ENCODE results near the gene ZXDC. TPM values are rescaled to one million over a fixed set of nuclear protein-coding genes. Genes with fewer than 3 reads are reported as not detected.

The ZXDC gene
- total RNA-seq, 1 experiment from 2014 or later = 61.1 TPM

- POLR2A ChIA-PET (ENCODE audit: low non-redundant PET) = no interaction called here
Observed at GRCh38 chr3:126456766-126457388, 18.8 kb downstream of the ZXDC start.

GRCh38 chr3:126456211-126456610, 19.5 kb downstream of the ZXDC start:
- ChIA-PET POLR2A (ENCODE audit: low non-redundant PET) (no interaction called here), CTCF (no interaction called here)
- no TSS peak for BruUV-seq (replicated peaks)
- DNase-seq (ENCODE audit: low spot score) = no peak
- no peaks in the 10 kb centered on the region for H3K9me3 ChIP-seq (ENCODE audit: low read depth, low read length, poor library complexity, severe bottlenecking)
- no peak overlapping the region for H3K4me3 ChIP-seq (ENCODE audit: low read depth, low read length, poor library complexity, severe bottlenecking)
- intact Hi-C loops (cut with micrococcal nuclease; ENCODE audit: unreplicated experiment) = no loop called here
- TF ChIP-seq CTCF (conservative IDR thresholded peaks at IDR 0.05; ENCODE audit: low read depth, low read length) (no peak), EZH2 (IDR thresholded peaks at IDR 0.05; ENCODE audit: borderline replicate concordance, low read depth, low read length, poor library complexity, severe bottlenecking) (no peak)
- peak overlapping the region; percentile 33 for H3K27ac ChIP-seq (ENCODE audit: low read depth, low read length, poor library complexity, severe bottlenecking)
- H3K4me1 ChIP-seq (ENCODE audit: insufficient read depth, low read length, poor library complexity, severe bottlenecking) = no peaks in the 10 kb centered on the region
- peaks cover 88% of the 10 kb centered on the region for H3K36me3 ChIP-seq (ENCODE audit: insufficient read depth, low read length, poor library complexity, severe bottlenecking)
- H3K27me3 ChIP-seq (replicated peaks; ENCODE audit: insufficient read depth, low read depth, low read length, poor library complexity) = no peaks in the 10 kb centered on the region

More at GRCh38 chr3:126456766-126457388, 18.8 kb downstream of the ZXDC start:
- H3K27me3 ChIP-seq (replicated peaks; ENCODE audit: insufficient read depth, low read depth, low read length, poor library complexity) = no peaks in the 10 kb centered on the region
- intact Hi-C loops (cut with micrococcal nuclease; ENCODE audit: unreplicated experiment) = no loop called here
- TF ChIP-seq EZH2 (IDR thresholded peaks at IDR 0.05; ENCODE audit: borderline replicate concordance, low read depth, low read length, poor library complexity, severe bottlenecking) (no peak), CTCF (conservative IDR thresholded peaks at IDR 0.05; ENCODE audit: low read depth, low read length) (no peak)
- no peaks in the 10 kb centered on the region for H3K9me3 ChIP-seq (ENCODE audit: low read depth, low read length, poor library complexity, severe bottlenecking)
- no peak overlapping the region for H3K4me3 ChIP-seq (ENCODE audit: low read depth, low read length, poor library complexity, severe bottlenecking)
- H3K4me1 ChIP-seq (ENCODE audit: insufficient read depth, low read length, poor library complexity, severe bottlenecking) = no peaks in the 10 kb centered on the region
- peaks cover 88% of the 10 kb centered on the region for H3K36me3 ChIP-seq (ENCODE audit: insufficient read depth, low read length, poor library complexity, severe bottlenecking)
- no TSS peak for BruUV-seq (replicated peaks)
- CTCF ChIA-PET = no interaction called here
- H3K27ac ChIP-seq (ENCODE audit: low read depth, low read length, poor library complexity, severe bottlenecking) = no peak overlapping the region
- no peak for DNase-seq (ENCODE audit: low spot score)

- no peaks in the 10 kb centered on the region for H3K4me1 ChIP-seq (ENCODE audit: insufficient read depth, low read length, poor library complexity, severe bottlenecking)
- H3K27ac ChIP-seq (ENCODE audit: low read depth, low read length, poor library complexity, severe bottlenecking) = no peak overlapping the region
- no peaks in the 10 kb centered on the region for H3K9me3 ChIP-seq (ENCODE audit: low read depth, low read length, poor library complexity, severe bottlenecking)
- TF ChIP-seq CTCF (conservative IDR thresholded peaks at IDR 0.05; ENCODE audit: low read depth, low read length) = no peak
- no peak for TF ChIP-seq EZH2 (IDR thresholded peaks at IDR 0.05; ENCODE audit: borderline replicate concordance, low read depth, low read length, poor library complexity, severe bottlenecking)
- no peaks in the 10 kb centered on the region for H3K27me3 ChIP-seq (replicated peaks; ENCODE audit: insufficient read depth, low read depth, low read length, poor library complexity)
- BruUV-seq (replicated peaks) = TSS peak; percentile 7
- DNase-seq (ENCODE audit: low spot score) = no peak
- CTCF ChIA-PET = no interaction called here
- peaks cover 86% of the 10 kb centered on the region for H3K36me3 ChIP-seq (ENCODE audit: insufficient read depth, low read length, poor library complexity, severe bottlenecking)
- H3K4me3 ChIP-seq (ENCODE audit: low read depth, low read length, poor library complexity, severe bottlenecking) = no peak overlapping the region
- intact Hi-C loops (cut with micrococcal nuclease; ENCODE audit: unreplicated experiment) = no loop called here
- POLR2A ChIA-PET (ENCODE audit: low non-redundant PET) = no interaction called here
Observed at GRCh38 chr3:126454437-126455198, 21.1 kb downstream of the ZXDC start.
